Gastrocnemius medialis (tissue), 4 donors: Measurements from ENCODE around the gene MAP2. TPM values are rescaled to one million over a fixed set of nuclear protein-coding genes. Genes with fewer than 3 reads are reported as not detected.

Experiments
- ATAC-seq, 2 donors: fragments of 150-250 bp; one replicate each; pipeline ENCODE4 v1.9.1; 2016
- DNase-seq, 2 donors: peaks; one replicate each; pipeline ENCODE4 v3.0.0-alpha.2; 2019
- H3K27ac ChIP-seq, 4 donors: fragments of 200-600 bp; sonication (generic); 1 replicate in 1 of 4; 2 replicates in 3 of 4; pipeline ENCODE4 v1.5.1; 2016 to 2018; ENCODE audit warnings: mild to moderate bottlenecking in 2 of 4, moderate library complexity in 1 of 4
- H3K27me3 ChIP-seq, 3 donors: fragments of 200-600 bp; sonication (generic) in 2 of 3; 1 replicate in 1 of 3; 2 replicates in 2 of 3; pipeline versions ENCODE4 v1.5.1 to v1.6.0; 2016 to 2019; ENCODE audit warnings: mild to moderate bottlenecking in 1 of 3, moderate library complexity in 1 of 3
- H3K36me3 ChIP-seq, 2 donors: fragments of 200-600 bp; sonication (generic) in 1 of 2; one replicate each; pipeline ENCODE4 v1.5.1; 2017 to 2018
- H3K4me1 ChIP-seq, 2 donors: fragments of 200-600 bp; sonication (generic) in 1 of 2; one replicate each; pipeline ENCODE4 v1.5.1; 2016 to 2017; ENCODE audit warnings: mild to moderate bottlenecking in 2 of 2
- H3K4me3 ChIP-seq, 4 donors: fragments of 200-600 bp; sonication (generic) in 3 of 4; 1 replicate in 1 of 4; 2 replicates in 3 of 4; pipeline ENCODE4 v1.5.1; 2016 to 2019; ENCODE audit warnings: mild to moderate bottlenecking in 2 of 4
- H3K9me3 ChIP-seq, 3 donors: fragments of 200-600 bp; sonication (generic) in 2 of 3; 1 replicate in 1 of 3; 2 replicates in 2 of 3; pipeline ENCODE4 v1.5.1; 2016 to 2019
- POLR2A ChIP-seq, 2 donors: fragments of 450-650 bp; IDR thresholded peaks; one replicate each; pipeline ENCODE4 v1.6.1; 2017; ENCODE audit warnings: antibody characterized with exemption in 2 of 2, mild to moderate bottlenecking in 2 of 2, moderate library complexity in 2 of 2
- in situ Hi-C, 4 donors: fragments of 200-750 bp; cut with MboI; loops; one replicate each; pipeline versions ENCODE4 v1.15.0 to v1.8.0; 2017; ENCODE audit warnings: low sequenced_read_pairs in 4 of 4
- intact Hi-C: fragments of 100-400 bp; cut with DNase I; formaldehyde crosslinking; loops from one replicate; pipeline ENCODE4 v1.15.1; 2023; ENCODE audit warnings: low total_unique reads
- total RNA-seq, 4 donors: library from RNA; depleted of rRNA; stranded (reverse); fragments of >200 nt; gene quantifications; one replicate each; pipeline versions ENCODE4 v1.1.0 to v1.2.3, GENCODE V29; 2016
- TF ChIP-seq, protein P1 (sequence below), 5 experiments: fragments of 450-650 bp in 3 of 5; fragments of 200-600 bp in 2 of 5; sonication (generic) in 2 of 5; IDR thresholded peaks in 4 of 5; conservative IDR thresholded peaks in 1 of 5; 1 replicate in 4 of 5; 2 replicates in 1 of 5; pipeline ENCODE4 v1.5.1; 2016 to 2019; ENCODE audit warnings: antibody characterized with exemption in 5 of 5, mild to moderate bottlenecking in 3 of 5, moderate library complexity in 3 of 5

Gene MAP2
- total RNA-seq, 4 donors from 2014 or later: 1.8 to 2.7 (median 2.2) TPM

DNA sequence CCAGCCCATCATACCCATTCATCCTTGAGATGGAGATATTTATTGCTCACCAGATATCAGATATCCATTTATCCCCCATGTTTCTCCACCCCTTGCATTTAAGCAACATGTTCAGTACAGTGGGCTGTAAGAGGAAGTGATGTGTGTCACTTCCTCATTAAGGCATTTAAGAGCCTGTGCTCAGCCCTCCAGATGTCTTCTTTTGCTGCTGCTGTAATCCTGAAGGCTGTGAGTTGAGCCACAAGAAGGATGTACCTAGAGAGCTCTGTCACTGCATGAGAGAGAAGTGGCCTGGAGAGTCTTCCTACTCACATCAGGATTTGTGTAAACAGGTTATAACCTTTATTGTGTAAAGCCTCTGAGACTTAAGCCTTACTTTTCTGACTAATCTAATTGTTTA is 195.9 kb downstream of the MAP2 start:
- no peaks in the 10 kb centered on the region for H3K9me3 ChIP-seq
- no peak for TF ChIP-seq POLR2A (IDR thresholded peaks at IDR 0.05)
- TF ChIP-seq, protein P1, sequence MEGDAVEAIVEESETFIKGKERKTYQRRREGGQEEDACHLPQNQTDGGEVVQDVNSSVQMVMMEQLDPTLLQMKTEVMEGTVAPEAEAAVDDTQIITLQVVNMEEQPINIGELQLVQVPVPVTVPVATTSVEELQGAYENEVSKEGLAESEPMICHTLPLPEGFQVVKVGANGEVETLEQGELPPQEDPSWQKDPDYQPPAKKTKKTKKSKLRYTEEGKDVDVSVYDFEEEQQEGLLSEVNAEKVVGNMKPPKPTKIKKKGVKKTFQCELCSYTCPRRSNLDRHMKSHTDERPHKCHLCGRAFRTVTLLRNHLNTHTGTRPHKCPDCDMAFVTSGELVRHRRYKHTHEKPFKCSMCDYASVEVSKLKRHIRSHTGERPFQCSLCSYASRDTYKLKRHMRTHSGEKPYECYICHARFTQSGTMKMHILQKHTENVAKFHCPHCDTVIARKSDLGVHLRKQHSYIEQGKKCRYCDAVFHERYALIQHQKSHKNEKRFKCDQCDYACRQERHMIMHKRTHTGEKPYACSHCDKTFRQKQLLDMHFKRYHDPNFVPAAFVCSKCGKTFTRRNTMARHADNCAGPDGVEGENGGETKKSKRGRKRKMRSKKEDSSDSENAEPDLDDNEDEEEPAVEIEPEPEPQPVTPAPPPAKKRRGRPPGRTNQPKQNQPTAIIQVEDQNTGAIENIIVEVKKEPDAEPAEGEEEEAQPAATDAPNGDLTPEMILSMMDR (IDR thresholded peaks at IDR 0.05 in 4 of 5, conservative IDR thresholded peaks at IDR 0.05 in 1 of 5): no peak
- H3K27ac ChIP-seq: no peak overlapping the region
- DNase-seq: no peak
- H3K4me3 ChIP-seq: no peak overlapping the region
- intact Hi-C loops: no loop called here
- no peak for ATAC-seq
- H3K4me1 ChIP-seq: no peaks in the 10 kb centered on the region
- H3K36me3 ChIP-seq: no peaks in the 10 kb centered on the region
- in situ Hi-C loops: no loop called here
- H3K27me3 ChIP-seq: no peaks in the 10 kb centered on the region

DNA sequence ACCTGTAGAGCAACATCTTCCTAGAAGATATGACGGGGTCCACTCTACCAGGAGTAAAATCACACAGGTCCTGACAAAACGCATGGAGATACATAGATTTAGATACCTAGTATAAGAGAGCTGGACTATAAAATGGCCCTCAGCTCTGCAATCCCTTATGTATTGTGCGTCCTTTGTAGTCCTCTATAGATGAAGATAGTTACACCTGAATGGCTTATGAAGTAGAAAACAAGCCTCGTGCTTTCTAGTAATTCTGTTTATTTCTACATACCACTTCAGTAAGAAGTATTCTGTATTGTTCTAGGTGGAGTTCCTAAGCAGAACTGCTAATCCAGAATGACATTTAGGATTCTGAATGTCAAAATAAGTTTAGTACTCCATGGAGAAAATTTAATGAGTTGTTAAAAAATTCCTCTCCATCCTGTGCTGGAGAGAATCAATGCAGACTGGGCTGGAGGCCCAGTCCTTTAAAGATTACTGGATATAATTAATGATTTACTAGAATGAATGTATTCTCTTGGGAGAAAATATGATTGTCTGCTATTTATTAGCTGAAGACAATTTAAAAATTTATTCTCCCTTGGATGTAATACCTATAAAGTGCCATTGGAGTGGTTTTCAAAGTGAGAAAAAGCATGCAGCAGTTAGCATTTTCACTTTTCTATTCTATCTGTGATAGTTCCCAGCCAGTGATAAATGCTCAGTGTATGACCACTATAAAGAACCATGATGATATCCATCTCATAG is 200.5 kb downstream of the MAP2 start:
- Histone ChIP-seq H3K4me3 (no peak overlapping the region), H3K27me3 (no peaks in the 10 kb centered on the region), H3K36me3 (no peaks in the 10 kb centered on the region), H3K4me1 (no peaks in the 10 kb centered on the region), H3K9me3 (no peaks in the 10 kb centered on the region), H3K27ac (no peak overlapping the region)
- TF ChIP-seq, protein P1 (IDR thresholded peaks at IDR 0.05 in 4 of 5, conservative IDR thresholded peaks at IDR 0.05 in 1 of 5): no peak
- no peak for TF ChIP-seq POLR2A (IDR thresholded peaks at IDR 0.05)
- intact Hi-C loops: no loop called here
- in situ Hi-C loops: no loop called here
- ATAC-seq: no peak
- no peak for DNase-seq

DNA sequence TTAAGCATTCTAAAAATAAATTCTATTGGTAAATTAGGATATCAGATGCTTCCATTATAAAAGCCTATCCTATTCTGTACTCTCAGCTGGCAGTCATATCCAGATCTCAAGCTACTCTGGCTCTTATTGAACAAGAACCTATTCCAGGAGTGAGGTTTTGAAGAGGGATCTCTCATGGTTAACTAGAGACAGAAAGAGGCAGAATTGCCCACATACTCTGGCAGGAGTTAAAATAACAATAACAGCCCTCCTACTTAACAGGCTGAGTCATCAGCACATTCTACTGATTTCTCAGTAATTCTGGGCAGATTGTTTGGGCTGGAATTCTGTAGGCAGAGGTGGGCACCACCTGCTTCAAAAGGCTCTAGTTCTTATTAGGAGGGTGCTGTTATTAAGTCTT is 205.8 kb downstream of the MAP2 start:
- intact Hi-C loops: no loop called here

DNA sequence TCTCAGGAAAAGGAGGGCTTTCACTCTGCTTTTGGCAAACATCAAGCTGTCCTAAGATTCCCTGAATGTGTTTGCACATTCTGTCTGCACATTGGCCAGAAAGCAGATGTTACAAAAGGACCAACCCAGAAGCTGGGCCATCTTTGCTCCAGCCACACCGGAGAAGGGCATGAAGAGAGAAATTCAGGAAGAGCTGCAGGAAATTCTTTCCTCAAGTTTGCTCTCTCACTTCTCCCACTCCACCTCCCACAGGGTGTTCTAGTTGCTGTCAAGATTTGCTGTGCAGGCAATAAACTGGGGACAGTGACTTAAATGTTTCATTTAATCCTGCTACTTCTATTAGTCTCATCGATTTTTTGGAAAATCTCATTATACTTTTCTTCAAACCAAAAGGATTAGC is 210.1 kb downstream of the MAP2 start:
- intact Hi-C loops: no loop called here
- no peak for DNase-seq
- TF ChIP-seq, protein P1 (IDR thresholded peaks at IDR 0.05 in 4 of 5, conservative IDR thresholded peaks at IDR 0.05 in 1 of 5): no peak
- TF ChIP-seq POLR2A (IDR thresholded peaks at IDR 0.05): no peak

More for the DNA sequence above, 205.8 kb downstream of the MAP2 start:
- TF ChIP-seq, protein P1 (IDR thresholded peaks at IDR 0.05 in 4 of 5, conservative IDR thresholded peaks at IDR 0.05 in 1 of 5): no peak
- TF ChIP-seq POLR2A (IDR thresholded peaks at IDR 0.05): no peak
- no peaks in the 10 kb centered on the region for H3K9me3 ChIP-seq
- ATAC-seq: no peak
- DNase-seq: no peak
- no peaks in the 10 kb centered on the region for H3K36me3 ChIP-seq
- H3K4me3 ChIP-seq: no peak overlapping the region
- H3K4me1 ChIP-seq: no peaks in the 10 kb centered on the region
- H3K27ac ChIP-seq: no peak overlapping the region
- H3K27me3 ChIP-seq: no peaks in the 10 kb centered on the region
- in situ Hi-C loops: no loop called here

DNA sequence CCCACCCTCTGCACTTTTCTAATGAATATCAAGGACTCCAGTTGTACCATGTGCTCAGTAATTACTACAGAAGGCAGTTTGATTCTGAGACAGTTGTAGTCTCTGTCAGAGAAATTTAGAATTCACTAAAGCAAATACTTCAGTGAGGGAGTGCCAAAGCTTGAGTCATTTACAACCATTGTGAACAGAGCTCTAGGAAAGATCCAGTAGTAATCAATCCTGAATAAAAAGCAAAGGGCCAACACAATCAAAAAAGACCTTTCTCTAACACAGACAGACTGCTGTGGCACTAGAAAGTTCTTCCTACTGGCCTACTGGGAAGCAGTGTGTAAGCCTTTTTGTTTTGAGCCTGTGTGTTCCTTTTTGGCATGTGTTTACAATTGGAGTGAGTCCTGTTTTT is 212.2 kb downstream of the MAP2 start:
- TF ChIP-seq, protein P1 (IDR thresholded peaks at IDR 0.05 in 4 of 5, conservative IDR thresholded peaks at IDR 0.05 in 1 of 5): no peak
- no peak for TF ChIP-seq POLR2A (IDR thresholded peaks at IDR 0.05)
- H3K27ac ChIP-seq: no peak overlapping the region
- H3K36me3 ChIP-seq: no peaks in the 10 kb centered on the region
- no peaks in the 10 kb centered on the region for H3K4me1 ChIP-seq
- intact Hi-C loops (no loop called here), in situ Hi-C loops (no loop called here)
- H3K27me3 ChIP-seq: no peaks in the 10 kb centered on the region
- ATAC-seq (no peak), DNase-seq (no peak)
- no peaks in the 10 kb centered on the region for H3K9me3 ChIP-seq
- H3K4me3 ChIP-seq: no peak overlapping the region

More for the DNA sequence above, 210.1 kb downstream of the MAP2 start:
- Histone ChIP-seq H3K4me3 (no peak overlapping the region), H3K27ac (no peak overlapping the region), H3K27me3 (no peaks in the 10 kb centered on the region), H3K36me3 (no peaks in the 10 kb centered on the region), H3K9me3 (no peaks in the 10 kb centered on the region), H3K4me1 (no peaks in the 10 kb centered on the region)
- ATAC-seq: no peak
- in situ Hi-C loops: no loop called here
